Coronary artery (tissue), 2 donors: ENCODE results near the gene RTL10.
A peak's percentile ranks its signal among the peaks of the same experiment; 100 is the strongest.

Experiments
- DNase-seq: peaks from one replicate; pipeline ENCODE4 v3.0.0-alpha.2; 2017; ENCODE audit warnings: low spot score
- H3K27ac ChIP-seq, 2 donors: fragments of 200-600 bp; sonication (generic); one replicate each; pipeline ENCODE4 v1.5.1; 2016 to 2019
- H3K4me3 ChIP-seq: fragments of 200-600 bp; sonication (generic); 2 replicates; pipeline ENCODE4 v1.5.1; 2016; ENCODE audit warnings: mild to moderate bottlenecking, moderate library complexity
- CTCF ChIP-seq: fragments of 200-600 bp; sonication (generic); IDR thresholded peaks from one replicate; pipeline ENCODE4 v1.5.1; 2019; ENCODE audit warnings: antibody characterized with exemption

Gene RTL10

DNA sequence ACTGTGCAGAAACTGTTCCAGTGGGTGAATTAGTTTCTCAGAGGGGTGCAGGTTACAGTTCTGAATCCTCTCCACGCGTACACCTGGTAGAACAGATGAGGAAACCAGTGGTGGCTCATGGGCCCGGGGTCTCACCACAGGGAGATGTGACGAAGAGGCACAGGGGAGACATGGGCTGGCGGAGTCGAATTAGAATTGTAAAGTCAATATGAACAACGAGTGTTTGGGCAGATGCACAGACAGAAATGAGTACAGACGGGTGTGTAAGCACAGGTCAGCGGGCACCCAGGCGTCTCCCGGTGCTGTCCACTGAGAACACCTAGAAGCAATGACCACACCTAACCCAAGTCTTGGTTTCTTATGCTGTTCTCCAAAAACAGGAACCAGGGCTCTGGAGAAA lies 41.8 kb downstream of the RTL10 start:
- TF ChIP-seq CTCF: no peak
- H3K4me3 ChIP-seq: no peak overlapping the region
- peak; percentile 40 for DNase-seq

DNA sequence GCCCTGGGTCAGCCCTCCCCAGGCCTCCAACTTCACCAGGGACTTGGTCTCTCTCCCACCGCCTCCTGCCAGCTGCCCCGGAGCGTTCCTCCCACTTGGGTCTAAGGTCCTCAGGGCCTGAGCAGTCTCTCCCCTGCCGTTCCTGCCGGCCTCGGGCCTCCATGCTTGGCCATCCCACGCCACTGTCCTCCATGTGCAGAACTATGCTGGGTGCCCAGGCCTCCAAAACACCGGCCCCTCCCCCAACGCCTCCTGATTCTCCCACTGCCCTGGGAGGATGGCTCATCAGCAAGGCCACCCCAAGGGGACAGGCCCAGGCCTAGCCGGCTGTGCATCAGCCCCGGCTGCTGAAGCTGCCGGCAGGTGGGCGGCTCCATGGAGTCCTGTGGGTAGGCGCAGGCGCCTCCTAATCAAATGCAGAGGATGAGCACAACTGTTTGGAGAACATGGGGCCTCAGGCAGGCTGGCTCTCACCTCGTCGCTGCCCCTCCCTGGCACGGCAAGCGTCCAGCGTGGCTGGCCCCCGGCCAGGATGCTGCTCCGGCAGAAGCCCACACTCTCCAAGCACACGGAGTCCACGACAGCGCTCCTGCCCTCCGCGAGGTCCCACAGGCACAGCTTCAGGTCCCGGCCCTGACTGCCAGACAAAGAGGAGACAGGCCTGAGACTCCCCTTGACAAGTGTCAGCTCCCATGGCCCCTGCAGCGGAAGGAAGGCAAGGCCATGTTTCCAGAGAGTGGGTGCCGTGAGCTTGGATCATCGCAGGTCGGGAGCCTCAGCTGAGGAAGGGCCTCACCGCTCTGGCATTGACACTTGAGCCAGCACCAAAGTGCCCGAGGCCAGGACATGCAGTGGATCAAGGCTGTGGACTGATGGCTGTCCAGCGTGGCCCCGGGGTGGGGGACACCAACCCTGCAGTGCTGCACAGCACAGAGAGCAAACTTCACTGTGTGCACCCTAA lies 42.6 kb downstream of the RTL10 start:
- TF ChIP-seq CTCF: no peak
- no peak overlapping the region for H3K27ac ChIP-seq
- DNase-seq: peak; percentile 59
- no peak overlapping the region for H3K4me3 ChIP-seq

More for the DNA sequence above, 41.8 kb downstream of the RTL10 start:
- H3K27ac ChIP-seq: no peak overlapping the region

GRCh38 chr22:19811211-19811621 lies 43.5 kb downstream of the RTL10 start:
- Histone ChIP-seq H3K4me3 (no peak overlapping the region), H3K27ac (no peak overlapping the region)
- DNase-seq: no peak
- no peak for TF ChIP-seq CTCF

DNA sequence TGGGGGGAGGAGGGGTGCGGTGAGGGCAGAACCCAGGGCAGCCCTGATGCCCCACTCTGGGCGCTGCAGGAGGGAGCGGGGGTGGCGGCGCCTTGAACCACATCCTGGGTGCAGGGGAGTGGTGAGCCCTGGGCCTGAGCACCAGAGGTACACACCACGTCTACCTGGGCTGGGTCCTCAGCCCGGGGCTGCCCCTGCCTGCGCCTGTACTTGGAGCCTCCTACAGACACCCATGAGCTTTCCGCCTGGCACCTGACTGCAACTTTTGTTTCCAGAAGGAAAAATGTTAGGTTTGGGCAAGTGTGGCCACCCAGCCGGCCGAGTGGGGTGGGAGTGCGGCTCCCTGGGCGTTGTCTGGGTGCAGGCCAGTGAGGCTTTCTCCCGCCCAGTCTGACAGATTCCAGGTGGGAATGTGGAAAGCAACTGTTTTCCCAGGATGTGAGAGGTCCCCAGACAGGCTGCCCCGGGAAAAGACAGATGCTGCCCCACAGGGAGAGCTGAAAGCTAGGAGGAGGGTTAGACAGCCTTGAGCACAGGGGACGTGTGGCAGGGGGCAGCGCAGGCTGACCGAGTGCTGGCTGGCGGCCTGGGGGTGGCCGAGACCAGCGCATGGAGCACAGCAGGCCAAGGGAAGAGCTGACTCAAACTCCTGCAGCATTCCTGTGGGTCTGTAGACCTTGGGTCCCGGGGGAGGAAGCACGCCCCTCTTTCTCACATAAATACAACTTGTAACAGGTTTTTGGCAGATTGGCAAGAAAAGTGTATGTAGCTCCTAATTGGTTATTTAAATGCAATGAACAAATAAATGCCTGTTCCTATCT lies 44.1 kb downstream of the RTL10 start:
- no peak for TF ChIP-seq CTCF
- peak; percentile 63 for DNase-seq
- no peak overlapping the region for H3K27ac ChIP-seq

GRCh38 chr22:19809741-19810140 lies 44.9 kb downstream of the RTL10 start:
- H3K4me3 ChIP-seq: no peak overlapping the region
- no peak overlapping the region for H3K27ac ChIP-seq
- TF ChIP-seq CTCF: no peak
- no peak for DNase-seq

More for the DNA sequence above, 44.1 kb downstream of the RTL10 start:
- H3K4me3 ChIP-seq: no peak overlapping the region

- no peak for TF ChIP-seq CTCF
- no peak for DNase-seq
- Histone ChIP-seq H3K4me3 (no peak overlapping the region), H3K27ac (no peak overlapping the region)
Measured at GRCh38 chr22:19808873-19809478, 45.7 kb downstream of the RTL10 start.
